A673 (cell line): ENCODE measurements around the gene RRAS.
"Not testable (repeated sequence)": the region's sequence is repeated elsewhere in the genome, so short reads cannot be mapped to it uniquely, and the experiment has no call there.

Experiments used
- EZH2 ChIP-seq: fragments of 200-600 bp; sonication (generic); IDR thresholded peaks from 2 replicates; pipeline ENCODE4 v1.6.1; 2017; ENCODE audit warnings: borderline replicate concordance, low read depth, mild to moderate bottlenecking, mixed read lengths, antibody characterized with exemption, low read length; ENCODE audit not compliant: poor library complexity, severe bottlenecking
- TF ChIP-seq, protein P1 (sequence below): fragments of 300-800, 200-600 bp; sonication (generic); conservative IDR thresholded peaks from 2 replicates; pipeline ENCODE4 v1.5.1; 2017; ENCODE audit warnings: low read depth, mild to moderate bottlenecking, antibody characterized with exemption, low read length, moderate library complexity, mixed read lengths

DNA sequence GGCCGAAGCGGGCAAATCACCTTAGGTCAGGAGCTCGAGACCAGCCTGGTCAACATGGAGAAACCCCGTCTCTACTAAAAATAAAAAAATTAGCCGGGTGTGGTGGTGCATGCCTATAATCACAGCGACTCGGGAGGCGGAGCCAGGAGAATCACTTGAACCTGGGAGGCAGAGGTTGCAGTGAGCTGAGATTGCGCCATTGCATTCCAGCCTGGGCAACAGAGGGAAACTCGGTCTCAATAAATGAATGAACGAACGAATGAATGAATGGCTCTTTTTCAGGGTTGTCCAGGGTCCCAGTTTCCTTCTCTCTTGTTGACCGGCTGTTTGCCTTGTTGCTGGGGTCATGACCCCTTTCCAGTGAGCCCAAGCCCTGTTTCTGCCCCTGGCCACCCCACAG is 22.1 kb downstream of the RRAS start:
- TF ChIP-seq, protein P1, sequence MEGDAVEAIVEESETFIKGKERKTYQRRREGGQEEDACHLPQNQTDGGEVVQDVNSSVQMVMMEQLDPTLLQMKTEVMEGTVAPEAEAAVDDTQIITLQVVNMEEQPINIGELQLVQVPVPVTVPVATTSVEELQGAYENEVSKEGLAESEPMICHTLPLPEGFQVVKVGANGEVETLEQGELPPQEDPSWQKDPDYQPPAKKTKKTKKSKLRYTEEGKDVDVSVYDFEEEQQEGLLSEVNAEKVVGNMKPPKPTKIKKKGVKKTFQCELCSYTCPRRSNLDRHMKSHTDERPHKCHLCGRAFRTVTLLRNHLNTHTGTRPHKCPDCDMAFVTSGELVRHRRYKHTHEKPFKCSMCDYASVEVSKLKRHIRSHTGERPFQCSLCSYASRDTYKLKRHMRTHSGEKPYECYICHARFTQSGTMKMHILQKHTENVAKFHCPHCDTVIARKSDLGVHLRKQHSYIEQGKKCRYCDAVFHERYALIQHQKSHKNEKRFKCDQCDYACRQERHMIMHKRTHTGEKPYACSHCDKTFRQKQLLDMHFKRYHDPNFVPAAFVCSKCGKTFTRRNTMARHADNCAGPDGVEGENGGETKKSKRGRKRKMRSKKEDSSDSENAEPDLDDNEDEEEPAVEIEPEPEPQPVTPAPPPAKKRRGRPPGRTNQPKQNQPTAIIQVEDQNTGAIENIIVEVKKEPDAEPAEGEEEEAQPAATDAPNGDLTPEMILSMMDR, result not testable (repeated sequence)
- TF ChIP-seq EZH2, result not testable (repeated sequence)
